ENCODE measurements around the gene SDCCAG8. TPM values are rescaled to one million over a fixed set of nuclear protein-coding genes. Genes with fewer than 3 reads are reported as not detected.

Gene SDCCAG8
- total RNA-seq, 4 donors from 2014 or later = 17.5 to 37.6 (median 21.7) TPM

GRCh38 chr1:243452092-243452491 is 196.3 kb downstream of the SDCCAG8 start:
- DNase-seq = no peak
- H3K4me1 ChIP-seq = peaks cover 0 to 18% (median 10%) of the 10 kb centered on the region in 3 donors
- H3K4me3 ChIP-seq = no peak overlapping the region
- no peak overlapping the region for H3K27ac ChIP-seq
- peaks cover 0 to 13% (median 0%) of the 10 kb centered on the region in 3 donors for H3K36me3 ChIP-seq
- H3K9me3 ChIP-seq = no peaks in the 10 kb centered on the region
- 82 to 88% methylated on average over 2 of the region's 2 CpGs for WGBS, 2 donors
- TF ChIP-seq POLR2A (IDR thresholded peaks at IDR 0.05) (no peak), CTCF (IDR thresholded peaks at IDR 0.05) (no peak)
- H3K27me3 ChIP-seq = no peaks in the 10 kb centered on the region
- intact Hi-C loops (cut with DNase I) = no loop called here

GRCh38 chr1:243454328-243454997 is 198.6 kb downstream of the SDCCAG8 start:
- Histone ChIP-seq H3K4me3 (no peak overlapping the region), H3K36me3 (peaks cover 0 to 13% (median 0%) of the 10 kb centered on the region in 3 donors), H3K27ac (no peak overlapping the region), H3K27me3 (no peaks in the 10 kb centered on the region), H3K9me3 (no peaks in the 10 kb centered on the region), H3K4me1 (no peaks in the 10 kb centered on the region)
- DNase-seq = no peak
- TF ChIP-seq CTCF (IDR thresholded peaks at IDR 0.05) (no peak), POLR2A (IDR thresholded peaks at IDR 0.05) (no peak)
- WGBS, 2 donors = 84 to 91% methylated on average over 17 of the region's 17 CpGs
- intact Hi-C loops (cut with DNase I) = no loop called here

- H3K36me3 ChIP-seq = peaks cover 0 to 22% (median 0%) of the 10 kb centered on the region in 3 donors
- TF ChIP-seq POLR2A (IDR thresholded peaks at IDR 0.05) (no peak), CTCF (IDR thresholded peaks at IDR 0.05) (no peak)
- no peak overlapping the region for H3K4me3 ChIP-seq
- H3K27ac ChIP-seq = no peak overlapping the region
- H3K4me1 ChIP-seq = no peaks in the 10 kb centered on the region
- intact Hi-C loops (cut with DNase I) = no loop called here
- WGBS, 2 donors = 89% methylated on average over 11 of the region's 11 CpGs
- no peaks in the 10 kb centered on the region for H3K27me3 ChIP-seq
- no peak for DNase-seq
- H3K9me3 ChIP-seq = no peaks in the 10 kb centered on the region
Observed at GRCh38 chr1:243455760-243456651, 200.2 kb downstream of the SDCCAG8 start.

DNA sequence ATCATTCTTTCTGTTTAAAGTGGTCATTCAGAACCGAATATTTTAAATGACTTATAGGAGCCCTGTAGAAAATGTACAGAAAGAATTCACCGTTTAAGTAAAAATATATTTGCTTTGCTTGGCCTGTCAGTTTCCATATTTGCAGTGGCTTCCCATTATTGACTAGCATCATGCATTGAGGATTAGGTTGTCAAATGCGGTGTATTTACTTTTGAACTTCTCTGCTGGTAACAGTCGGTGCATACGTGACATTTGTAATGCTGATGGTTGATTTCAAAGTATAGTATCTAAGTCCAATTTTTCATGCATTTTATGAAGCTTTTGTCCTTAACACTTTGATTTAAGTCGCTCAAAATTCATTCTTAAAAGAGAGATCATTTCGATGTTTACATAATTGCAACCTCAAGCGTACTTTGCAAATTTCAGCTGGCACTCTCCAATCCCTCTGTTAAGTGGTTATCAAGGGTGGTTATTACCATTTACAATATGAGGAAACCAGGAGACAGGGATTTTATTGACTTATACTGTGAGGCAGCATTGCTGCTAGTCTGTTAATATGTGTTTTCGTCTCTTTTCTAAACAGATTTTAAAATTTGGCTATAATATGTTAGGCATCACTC is 201.6 kb downstream of the SDCCAG8 start:
- H3K27ac ChIP-seq = no peak overlapping the region
- H3K9me3 ChIP-seq = no peaks in the 10 kb centered on the region
- 83 to 84% methylated on average over 9 of the region's 9 CpGs for WGBS, 2 donors
- H3K27me3 ChIP-seq = no peaks in the 10 kb centered on the region
- peaks cover 0 to 36% (median 0%) of the 10 kb centered on the region in 3 donors for H3K36me3 ChIP-seq
- no peak for DNase-seq
- intact Hi-C loops (cut with DNase I) = no loop called here
- no peaks in the 10 kb centered on the region for H3K4me1 ChIP-seq
- no peak overlapping the region for H3K4me3 ChIP-seq
- no peak for TF ChIP-seq CTCF (IDR thresholded peaks at IDR 0.05)
- no peak for TF ChIP-seq POLR2A (IDR thresholded peaks at IDR 0.05)

- peaks cover 0 to 44% (median 0%) of the 10 kb centered on the region in 3 donors for H3K36me3 ChIP-seq
- H3K27me3 ChIP-seq = no peaks in the 10 kb centered on the region
- no peak overlapping the region for H3K27ac ChIP-seq
- H3K4me3 ChIP-seq = no peak overlapping the region
- H3K9me3 ChIP-seq = no peaks in the 10 kb centered on the region
- no peak for DNase-seq
- TF ChIP-seq POLR2A (IDR thresholded peaks at IDR 0.05) = no peak
- TF ChIP-seq CTCF (IDR thresholded peaks at IDR 0.05) = no peak
- intact Hi-C loops (cut with DNase I) = no loop called here
- 70 to 73% methylated on average over 3 of the region's 3 CpGs for WGBS, 2 donors
- H3K4me1 ChIP-seq = no peaks in the 10 kb centered on the region
Observed at GRCh38 chr1:243459059-243459458, 203.2 kb downstream of the SDCCAG8 start.

All from esophagus squamous epithelium (tissue), 5 donors.